PC-9 (cell line): ENCODE results near the gene MEGF8.

Experiments used
- CTCF ChIP-seq: fragments of 200-600 bp; sonication (generic); conservative IDR thresholded peaks from 2 replicates; pipeline ENCODE4 v1.6.1; 2017; ENCODE audit warnings: mixed run types, antibody characterized with exemption, mild to moderate bottlenecking, moderate library complexity
- EZH2 ChIP-seq: fragments of 200-600 bp; sonication (generic); IDR thresholded peaks from 2 replicates; pipeline ENCODE4 v1.8.0; 2017; ENCODE audit warnings: antibody characterized with exemption, low read depth

GRCh38 chr19:42351079-42351735 lies 25.8 kb downstream of the MEGF8 start:
- TF ChIP-seq CTCF (no peak), EZH2 (no peak)
